Thyroid gland (tissue), 4 donors: ENCODE measurements around the gene KIFC3. TPM values are rescaled to one million over a fixed set of nuclear protein-coding genes. Genes with fewer than 3 reads are reported as not detected.
"Not testable (repeated sequence)": the region's sequence is repeated elsewhere in the genome, so short reads cannot be mapped to it uniquely, and the experiment has no call there.

Experiments used
- DNase-seq, 2 donors: peaks; one replicate each; pipeline ENCODE4 v3.0.0-alpha.2; 2019
- H3K27ac ChIP-seq, 3 donors: fragments of 200-600 bp; sonication (generic); 1 replicate in 2 of 3; 2 replicates in 1 of 3; pipeline ENCODE4 v1.5.1; 2016 to 2019; ENCODE audit warnings: mild to moderate bottlenecking in 1 of 3, moderate library complexity in 1 of 3
- H3K27me3 ChIP-seq: fragments of 200-600 bp; sonication (generic); one replicate; pipeline ENCODE4 v1.5.1; 2019
- H3K36me3 ChIP-seq, 2 donors: fragments of 200-600 bp; sonication (generic); one replicate each; pipeline ENCODE4 v1.5.1; 2016 to 2019
- H3K4me1 ChIP-seq, 2 donors: fragments of 200-600 bp; sonication (generic); one replicate each; pipeline ENCODE4 v1.5.1; 2017 to 2019
- H3K4me3 ChIP-seq, 3 donors: fragments of 200-600 bp; sonication (generic); replicated peaks in 1 of 3; 1 replicate in 2 of 3; 2 replicates in 1 of 3; pipeline ENCODE4 v1.5.1; 2016; ENCODE audit warnings: mild to moderate bottlenecking in 1 of 3
- H3K9me3 ChIP-seq: fragments of 200-600 bp; sonication (generic); one replicate; pipeline ENCODE4 v1.5.1; 2017
- POLR2A ChIP-seq, 2 donors: fragments of 450-650 bp; IDR thresholded peaks; one replicate each; pipeline ENCODE4 v1.6.1; 2017; ENCODE audit warnings: antibody characterized with exemption in 2 of 2, mild to moderate bottlenecking in 2 of 2, moderate library complexity in 1 of 2
- WGBS, 2 donors: methylation state at CpG; one replicate each; pipeline ENCODE4 v1.1.5; 2017; 5-methylcytosine and 5-hydroxymethylcytosine counted together
- intact Hi-C: fragments of 100-400 bp; cut with DNase I; formaldehyde crosslinking; loops from one replicate; pipeline ENCODE4 v1.15.1; 2023
- total RNA-seq, 4 donors: library from RNA; depleted of rRNA; stranded (reverse); fragments of >200 nt; gene quantifications; one replicate each; pipeline ENCODE4 v1.2.3, GENCODE V29; 2016
- TF ChIP-seq, protein P1 (sequence below), 6 experiments: fragments of 200-600 bp in 3 of 6; fragments of 450-650 bp in 3 of 6; sonication (generic) in 3 of 6; IDR thresholded peaks; one replicate each; pipeline ENCODE4 v1.5.1; 2016 to 2019; ENCODE audit warnings: antibody characterized with exemption in 6 of 6, mild to moderate bottlenecking in 2 of 6, inconsistent platforms in 1 of 6, moderate library complexity in 1 of 6

The KIFC3 gene, protein sequence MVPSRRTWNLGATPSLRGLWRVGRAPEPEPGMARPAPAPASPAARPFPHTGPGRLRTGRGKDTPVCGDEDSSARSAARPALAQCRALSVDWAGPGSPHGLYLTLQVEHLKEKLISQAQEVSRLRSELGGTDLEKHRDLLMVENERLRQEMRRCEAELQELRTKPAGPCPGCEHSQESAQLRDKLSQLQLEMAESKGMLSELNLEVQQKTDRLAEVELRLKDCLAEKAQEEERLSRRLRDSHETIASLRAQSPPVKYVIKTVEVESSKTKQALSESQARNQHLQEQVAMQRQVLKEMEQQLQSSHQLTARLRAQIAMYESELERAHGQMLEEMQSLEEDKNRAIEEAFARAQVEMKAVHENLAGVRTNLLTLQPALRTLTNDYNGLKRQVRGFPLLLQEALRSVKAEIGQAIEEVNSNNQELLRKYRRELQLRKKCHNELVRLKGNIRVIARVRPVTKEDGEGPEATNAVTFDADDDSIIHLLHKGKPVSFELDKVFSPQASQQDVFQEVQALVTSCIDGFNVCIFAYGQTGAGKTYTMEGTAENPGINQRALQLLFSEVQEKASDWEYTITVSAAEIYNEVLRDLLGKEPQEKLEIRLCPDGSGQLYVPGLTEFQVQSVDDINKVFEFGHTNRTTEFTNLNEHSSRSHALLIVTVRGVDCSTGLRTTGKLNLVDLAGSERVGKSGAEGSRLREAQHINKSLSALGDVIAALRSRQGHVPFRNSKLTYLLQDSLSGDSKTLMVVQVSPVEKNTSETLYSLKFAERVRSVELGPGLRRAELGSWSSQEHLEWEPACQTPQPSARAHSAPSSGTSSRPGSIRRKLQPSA
- total RNA-seq, result 100 to 1,000 TPM in 3 of 4 donors, 10 to 100 TPM in 1; 88.8 to 153 (median 132) TPM

DNA sequence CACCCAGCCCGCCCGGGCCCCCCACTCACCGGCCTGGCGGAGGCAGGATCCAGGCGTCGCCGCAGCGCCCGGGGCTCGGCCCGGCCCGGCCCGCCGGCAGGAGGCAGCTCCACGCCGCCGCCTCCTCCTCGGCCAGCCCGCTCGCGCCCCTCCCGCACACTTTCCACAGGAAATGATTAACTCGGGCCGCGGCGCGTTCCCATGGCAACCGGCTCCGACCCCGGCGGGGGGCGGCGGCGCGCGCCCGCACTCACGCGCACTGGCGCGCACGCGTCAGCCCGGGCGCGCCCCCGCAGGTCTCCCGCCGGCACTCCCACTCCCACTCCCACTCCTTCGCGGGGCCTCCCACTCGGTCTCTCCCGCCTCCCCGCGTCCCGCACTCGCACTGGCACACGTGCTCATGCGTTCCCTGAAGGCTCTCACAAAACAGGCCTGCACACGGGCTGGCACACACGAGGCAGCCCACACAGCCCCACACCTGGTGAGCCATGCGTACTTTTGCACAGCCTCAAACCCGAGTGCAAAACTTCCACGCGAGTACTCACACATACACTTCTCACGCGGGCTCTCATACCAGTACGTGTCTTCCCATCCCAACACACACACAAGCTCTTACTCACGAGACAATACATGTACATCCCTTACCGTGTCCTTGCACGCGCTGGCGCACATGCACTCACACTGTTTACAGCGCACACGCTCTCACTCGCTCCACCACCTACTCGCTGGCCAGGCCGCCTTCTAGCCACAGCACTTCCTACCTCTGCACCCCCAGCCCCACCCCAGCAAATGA, at the start of gene KIFC3:
Gene KIFC3 (minus strand): TSS at position 151 of the 793 bp plus-strand sequence. CDS start 4,248 bp downstream, outside the sequence.
- H3K9me3 ChIP-seq, result no peaks in the 10 kb centered on the region
- intact Hi-C loops, result loop anchor here (10.0 kb wide), 1 partner anchor 192 kb away; no protein-coding TSS in a partner anchor
- peak within 1 kb of the TSS; percentile 55 to 66 (median 55) for H3K4me3 ChIP-seq
- peak; percentile 44 to 56 for TF ChIP-seq POLR2A (IDR thresholded peaks at IDR 0.05)
- TF ChIP-seq, protein P1, sequence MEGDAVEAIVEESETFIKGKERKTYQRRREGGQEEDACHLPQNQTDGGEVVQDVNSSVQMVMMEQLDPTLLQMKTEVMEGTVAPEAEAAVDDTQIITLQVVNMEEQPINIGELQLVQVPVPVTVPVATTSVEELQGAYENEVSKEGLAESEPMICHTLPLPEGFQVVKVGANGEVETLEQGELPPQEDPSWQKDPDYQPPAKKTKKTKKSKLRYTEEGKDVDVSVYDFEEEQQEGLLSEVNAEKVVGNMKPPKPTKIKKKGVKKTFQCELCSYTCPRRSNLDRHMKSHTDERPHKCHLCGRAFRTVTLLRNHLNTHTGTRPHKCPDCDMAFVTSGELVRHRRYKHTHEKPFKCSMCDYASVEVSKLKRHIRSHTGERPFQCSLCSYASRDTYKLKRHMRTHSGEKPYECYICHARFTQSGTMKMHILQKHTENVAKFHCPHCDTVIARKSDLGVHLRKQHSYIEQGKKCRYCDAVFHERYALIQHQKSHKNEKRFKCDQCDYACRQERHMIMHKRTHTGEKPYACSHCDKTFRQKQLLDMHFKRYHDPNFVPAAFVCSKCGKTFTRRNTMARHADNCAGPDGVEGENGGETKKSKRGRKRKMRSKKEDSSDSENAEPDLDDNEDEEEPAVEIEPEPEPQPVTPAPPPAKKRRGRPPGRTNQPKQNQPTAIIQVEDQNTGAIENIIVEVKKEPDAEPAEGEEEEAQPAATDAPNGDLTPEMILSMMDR (IDR thresholded peaks at IDR 0.05), result peak in 3 of 6 experiments; percentile 15 to 44 (median 38)
- WGBS, 2 donors, result 20 to 35% methylated on average over 39 to 50 of the region's 78 CpGs
- no peaks in the 10 kb centered on the region for H3K27me3 ChIP-seq
- H3K36me3 ChIP-seq, result peaks cover 0 to under 1% of the 10 kb centered on the region in 2 donors
- DNase-seq, result peak; percentile 81 to 82
- peak within 1 kb of the TSS; percentile 91 to 99 (median 98) for H3K27ac ChIP-seq
- peaks cover 60 to 78% of the 10 kb centered on the region in 2 donors for H3K4me1 ChIP-seq

- TF ChIP-seq, protein P1 (IDR thresholded peaks at IDR 0.05), result no peak
- no peak for TF ChIP-seq POLR2A (IDR thresholded peaks at IDR 0.05)
- intact Hi-C loops, result no loop called here
- 91 to 93% methylated on average over 5 of the region's 5 CpGs for WGBS, 2 donors
Observed at GRCh38 chr16:57848181-57848580, 45.9 kb upstream of the KIFC3 start.

DNA sequence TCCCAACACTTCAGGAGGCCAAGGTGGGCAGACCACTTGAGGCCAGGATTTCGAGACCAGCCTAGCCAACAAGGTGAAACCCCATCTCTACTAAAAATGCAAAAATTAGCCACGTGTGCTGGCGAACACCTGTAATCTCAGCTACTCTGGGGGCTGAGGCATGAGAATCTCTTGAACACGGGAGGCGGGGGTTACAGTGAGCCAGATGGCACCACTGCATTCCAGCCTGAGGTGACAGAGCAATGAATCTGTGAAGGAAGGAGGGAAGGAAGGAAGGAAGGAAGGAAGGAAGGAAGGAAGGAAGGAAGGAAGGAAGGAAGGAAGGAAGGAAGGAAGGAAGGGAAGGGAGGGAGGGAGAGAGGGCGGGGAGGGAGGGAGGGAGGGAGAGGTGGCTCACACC, 44.6 kb upstream of the KIFC3 start:
- intact Hi-C loops, H3K27ac ChIP-seq: not testable (repeated sequence)
- 72 to 98% methylated on average over 5 to 6 of the region's 6 CpGs for WGBS, 2 donors

More at GRCh38 chr16:57848181-57848580, 45.9 kb upstream of the KIFC3 start:
- Histone ChIP-seq H3K4me1 (no peaks in the 10 kb centered on the region), H3K36me3 (no peaks in the 10 kb centered on the region), H3K9me3 (no peaks in the 10 kb centered on the region), H3K27me3 (no peaks in the 10 kb centered on the region), H3K27ac (no peak overlapping the region), H3K4me3 (no peak overlapping the region)
- no peak for DNase-seq

GRCh38 chr16:57846078-57846697, 43.9 kb upstream of the KIFC3 start:
- H3K4me1 ChIP-seq, result peaks cover 0 to 9% of the 10 kb centered on the region in 2 donors
- H3K27me3 ChIP-seq, result no peaks in the 10 kb centered on the region
- H3K9me3 ChIP-seq, result no peaks in the 10 kb centered on the region
- H3K27ac ChIP-seq, result no peak overlapping the region
- H3K36me3 ChIP-seq, result no peaks in the 10 kb centered on the region
- intact Hi-C loops, result no loop called here
- TF ChIP-seq POLR2A (IDR thresholded peaks at IDR 0.05), result no peak
- TF ChIP-seq, protein P1 (IDR thresholded peaks at IDR 0.05), result no peak
- H3K4me3 ChIP-seq, result no peak overlapping the region
- 86 to 87% methylated on average over 9 of the region's 9 CpGs for WGBS, 2 donors
- no peak for DNase-seq

More for the DNA sequence above, 44.6 kb upstream of the KIFC3 start:
- not testable (repeated sequence) for DNase-seq, H3K36me3 ChIP-seq, H3K27me3 ChIP-seq, H3K4me1 ChIP-seq, H3K9me3 ChIP-seq, H3K4me3 ChIP-seq
